Measurements from ENCODE around the gene UGT2B17. TPM values are rescaled to one million over a fixed set of nuclear protein-coding genes. Genes with fewer than 3 reads are reported as not detected.
"Not testable (repeated sequence)": the region's sequence is repeated elsewhere in the genome, so short reads cannot be mapped to it uniquely, and the experiment has no call there.

UGT2B17 gene
- total RNA-seq (2014; rRNA removed; shearing (Covaris generic)) = not detected in 2 replicates
- polyA plus RNA-seq (2016; fragmentation: Nextera tagmentation; extraction: Ambion mirVana) = not detected in 2 replicates

DNA sequence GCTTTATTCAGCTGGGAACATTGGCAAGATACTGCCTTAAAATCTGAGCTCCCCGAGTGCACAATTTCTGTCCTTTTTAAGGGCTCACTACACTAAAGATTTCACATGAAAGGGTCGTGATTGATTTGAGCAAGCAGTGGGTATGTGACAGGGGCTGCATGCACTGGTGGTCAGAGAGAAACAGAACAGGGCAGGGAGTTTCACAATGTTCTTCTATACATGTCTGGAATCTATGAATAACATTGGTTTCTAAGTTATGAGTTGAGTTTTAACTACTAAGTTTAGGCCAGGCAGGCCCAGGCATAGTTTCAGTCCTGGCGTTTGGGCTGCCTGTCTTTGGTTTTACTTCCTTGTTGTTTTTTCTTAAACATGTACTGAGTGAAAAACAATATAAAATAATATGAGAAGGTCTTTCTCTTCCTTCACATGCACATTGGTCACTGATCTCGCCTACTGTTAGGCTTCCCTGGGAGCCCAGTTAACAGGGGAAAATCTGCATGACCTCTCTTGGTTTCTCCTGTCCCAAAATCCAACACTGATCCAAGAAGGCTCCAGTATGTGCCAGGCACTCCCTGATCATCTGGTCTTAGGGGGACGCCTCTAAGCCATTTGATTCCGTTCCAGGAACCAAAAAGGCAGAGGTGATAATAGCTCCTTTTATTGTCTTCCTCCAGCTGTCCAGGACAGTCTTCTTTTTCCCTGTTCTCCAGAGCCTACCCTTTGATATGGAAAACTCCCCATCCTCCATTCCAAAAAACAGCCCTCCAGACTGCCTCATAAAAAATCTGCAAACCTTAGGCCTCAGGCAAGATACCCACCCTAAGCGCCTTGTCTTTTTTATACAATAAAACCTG, at the start of gene UGT2B17:
UGT2B17 (minus strand) TSS at position 51 of the 854 bp plus-strand sequence. CDS start 7,838 bp downstream, outside the sequence.
- Histone ChIP-seq H3K9me3 (ENCODE audit: low read depth) (no peaks in the 10 kb centered on the region), H3F3A (ENCODE audit: insufficient read depth) (no peaks in the 10 kb centered on the region), H3K27me3 (replicated peaks; ENCODE audit: insufficient read depth) (no peaks in the 10 kb centered on the region), H3K4me3 (no peak within 1 kb of the TSS), H3K4me1 (ENCODE audit: insufficient read depth) (no peaks in the 10 kb centered on the region), H3K9me2 (ENCODE audit: insufficient read depth) (no peaks in the 10 kb centered on the region), H3K27ac (no peak within 1 kb of the TSS), H3K4me2 (ENCODE audit: unreplicated experiment) (no peak within 1 kb of the TSS), H3K79me2 (ENCODE audit: insufficient read depth) (no peaks in the 10 kb centered on the region), H2AFZ (no peak within 1 kb of the TSS), H4K20me1 (ENCODE audit: insufficient read depth) (no peaks in the 10 kb centered on the region), H3K36me3 (ENCODE audit: low read depth) (no peaks in the 10 kb centered on the region), H3K9ac (no peak within 1 kb of the TSS)
- no peak for DNase-seq
- TF ChIP-seq EZH2phosphoT487 (IDR thresholded peaks at IDR 0.05; ENCODE audit: insufficient read depth, low read depth) = no peak
- TF ChIP-seq EZH2 (IDR thresholded peaks at IDR 0.05; ENCODE audit: insufficient read depth, poor library complexity, severe bottlenecking) = no peak
- in situ Hi-C loops (cut with MboI) = no loop called here
- WGBS, 2 experiments (ENCODE audit: low coverage in 1 of 2, low lambda C conversion rate in 2 of 2, missing lambda C conversion rate in 2 of 2) = 11 to 17% methylated on average over 7 of the region's 7 CpGs

DNA sequence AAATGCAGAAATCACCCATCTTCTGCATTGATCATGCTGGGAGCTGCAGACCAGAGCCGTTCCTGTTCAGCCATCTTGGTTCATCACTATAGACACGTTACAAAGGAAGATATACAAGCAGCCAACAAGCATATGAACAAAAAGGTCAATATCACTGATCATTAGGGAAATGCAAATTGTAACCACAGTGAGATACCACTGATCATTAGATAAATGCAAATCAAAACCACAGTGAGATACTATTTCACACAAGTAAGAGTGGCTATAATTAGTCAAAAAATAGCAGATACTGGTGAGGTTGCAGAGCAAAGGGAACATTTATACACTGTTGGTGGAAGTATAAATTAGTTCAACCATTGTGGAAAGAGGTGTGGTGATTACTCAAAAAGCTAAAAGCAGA, 46.6 kb upstream of the UGT2B17 start:
- 27 to 36% methylated on average over 2 of the region's 2 CpGs for WGBS, 2 experiments (ENCODE audit: low coverage in 1 of 2, low lambda C conversion rate in 2 of 2, missing lambda C conversion rate in 2 of 2)
- H3K9me3 ChIP-seq (ENCODE audit: low read depth); DNase-seq; H3K4me3 ChIP-seq; H4K20me1 ChIP-seq (ENCODE audit: insufficient read depth); H2AFZ ChIP-seq; H3K27me3 ChIP-seq (replicated peaks; ENCODE audit: insufficient read depth); H3K27ac ChIP-seq; H3K79me2 ChIP-seq (ENCODE audit: insufficient read depth); H3K36me3 ChIP-seq (ENCODE audit: low read depth); H3K4me2 ChIP-seq (ENCODE audit: unreplicated experiment); H3K9me2 ChIP-seq (ENCODE audit: insufficient read depth); H3F3A ChIP-seq (ENCODE audit: insufficient read depth); in situ Hi-C loops (cut with MboI); H3K9ac ChIP-seq; H3K4me1 ChIP-seq (ENCODE audit: insufficient read depth): not testable (repeated sequence)

DNA sequence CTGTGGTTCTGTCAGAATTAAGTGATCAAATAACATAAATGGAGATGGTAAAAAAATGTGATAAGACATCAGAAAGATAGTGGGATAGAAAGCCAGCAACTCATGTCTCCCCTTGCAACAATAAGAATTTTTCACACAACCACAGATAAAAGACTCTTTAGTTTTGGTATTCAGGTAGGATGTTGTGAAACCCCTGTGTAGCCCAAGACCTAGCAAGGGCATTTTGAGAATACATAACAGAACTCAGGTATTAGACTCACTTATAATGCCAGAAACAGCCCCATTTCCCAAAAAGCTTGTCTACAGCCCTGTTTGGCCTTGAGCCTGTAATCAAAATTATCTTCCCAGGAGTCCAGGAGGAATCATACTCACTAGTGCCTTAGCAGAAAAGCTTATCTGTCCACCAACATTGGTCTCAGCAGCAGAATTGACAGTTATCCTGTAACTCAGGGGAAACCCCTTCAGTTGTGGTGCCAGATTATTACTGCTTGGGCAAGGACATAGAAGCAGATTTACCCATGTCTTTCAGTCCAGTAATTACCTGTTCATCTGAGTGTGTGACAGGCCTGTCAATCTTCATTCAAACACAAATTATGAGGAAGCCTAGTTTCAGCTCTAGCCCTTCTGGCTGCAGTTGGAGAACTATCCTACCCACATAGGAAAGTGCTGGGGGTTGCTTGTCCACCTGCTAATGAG, 41.0 kb upstream of the UGT2B17 start:
- no peak overlapping the region for H3K4me2 ChIP-seq (ENCODE audit: unreplicated experiment)
- TF ChIP-seq EZH2phosphoT487 (IDR thresholded peaks at IDR 0.05; ENCODE audit: insufficient read depth, low read depth) (no peak), EZH2 (IDR thresholded peaks at IDR 0.05; ENCODE audit: insufficient read depth, poor library complexity, severe bottlenecking) (no peak)
- DNase-seq = no peak
- no peaks in the 10 kb centered on the region for H3K4me1 ChIP-seq (ENCODE audit: insufficient read depth)
- no peak overlapping the region for H3K27ac ChIP-seq
- H3K79me2 ChIP-seq (ENCODE audit: insufficient read depth) = no peaks in the 10 kb centered on the region
- no peaks in the 10 kb centered on the region for H3K9me2 ChIP-seq (ENCODE audit: insufficient read depth)
- no peaks in the 10 kb centered on the region for H3K36me3 ChIP-seq (ENCODE audit: low read depth)
- H3F3A ChIP-seq (ENCODE audit: insufficient read depth) = no peaks in the 10 kb centered on the region
- H3K9me3 ChIP-seq (ENCODE audit: low read depth) = no peaks in the 10 kb centered on the region
- no peak overlapping the region for H3K4me3 ChIP-seq
- no peak overlapping the region for H3K9ac ChIP-seq
- no peak overlapping the region for H2AFZ ChIP-seq
- no peaks in the 10 kb centered on the region for H4K20me1 ChIP-seq (ENCODE audit: insufficient read depth)
- H3K27me3 ChIP-seq (replicated peaks; ENCODE audit: insufficient read depth) = no peaks in the 10 kb centered on the region
- in situ Hi-C loops (cut with MboI) = no loop called here

DNA sequence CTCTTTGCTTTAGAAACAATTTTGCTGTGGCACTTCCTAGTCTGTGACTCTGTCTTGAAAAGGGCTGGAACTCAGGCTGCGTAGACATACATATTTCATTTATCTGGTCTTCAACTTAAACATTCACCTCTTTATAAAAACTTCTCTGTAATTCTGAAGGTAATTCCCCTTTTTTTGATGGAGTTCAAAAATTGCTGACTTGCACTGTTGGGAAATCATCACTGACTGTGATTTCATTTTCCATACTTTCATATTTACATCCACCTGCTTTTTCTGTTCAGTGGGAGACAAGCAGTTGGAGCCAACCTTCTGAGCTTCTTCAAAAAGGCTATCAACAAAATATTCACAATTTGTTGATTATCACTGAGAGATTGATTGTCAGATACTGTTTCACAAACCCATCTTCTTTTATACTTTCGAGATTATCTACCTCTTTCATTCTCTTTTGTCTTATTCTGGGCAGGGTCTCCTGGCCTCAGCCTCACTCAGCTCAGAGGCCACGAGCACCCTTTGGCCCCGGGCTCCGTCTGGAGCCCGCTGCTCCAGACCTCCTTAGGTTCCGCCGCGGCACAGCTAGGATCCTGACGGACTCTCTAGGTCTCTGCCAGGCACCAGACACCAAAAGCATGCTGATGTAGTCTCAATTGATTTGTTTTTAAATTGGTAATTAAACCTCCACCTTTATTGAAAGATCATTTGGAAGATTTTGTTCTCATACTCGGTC, 39.7 kb upstream of the UGT2B17 start:
- no peak for DNase-seq
- Histone ChIP-seq H3K9me3 (ENCODE audit: low read depth) (no peaks in the 10 kb centered on the region), H3K9me2 (ENCODE audit: insufficient read depth) (no peaks in the 10 kb centered on the region), H3K27ac (no peak overlapping the region), H4K20me1 (ENCODE audit: insufficient read depth) (no peaks in the 10 kb centered on the region), H3K4me3 (no peak overlapping the region), H3K36me3 (ENCODE audit: low read depth) (no peaks in the 10 kb centered on the region), H3F3A (ENCODE audit: insufficient read depth) (no peaks in the 10 kb centered on the region), H3K27me3 (replicated peaks; ENCODE audit: insufficient read depth) (no peaks in the 10 kb centered on the region), H3K4me1 (ENCODE audit: insufficient read depth) (no peaks in the 10 kb centered on the region), H3K79me2 (ENCODE audit: insufficient read depth) (no peaks in the 10 kb centered on the region), H2AFZ (no peak overlapping the region), H3K4me2 (ENCODE audit: unreplicated experiment) (no peak overlapping the region), H3K9ac (no peak overlapping the region)
- TF ChIP-seq EZH2 (IDR thresholded peaks at IDR 0.05; ENCODE audit: insufficient read depth, poor library complexity, severe bottlenecking) (no peak), EZH2phosphoT487 (IDR thresholded peaks at IDR 0.05; ENCODE audit: insufficient read depth, low read depth) (no peak)
- in situ Hi-C loops (cut with MboI) = no loop called here
- 39 to 40% methylated on average over 11 of the region's 11 CpGs for WGBS, 2 experiments (ENCODE audit: low coverage in 1 of 2, low lambda C conversion rate in 2 of 2, missing lambda C conversion rate in 2 of 2)
